Measurements from ENCODE around the gene SLC47A2. TPM values are rescaled to one million over a fixed set of nuclear protein-coding genes. Genes with fewer than 3 reads are reported as not detected.
A peak's percentile ranks its signal among the peaks of the same experiment; 100 is the strongest.

SLC47A2 gene
- total RNA-seq, 1 experiment from 2014 or later: not detected

DNA sequence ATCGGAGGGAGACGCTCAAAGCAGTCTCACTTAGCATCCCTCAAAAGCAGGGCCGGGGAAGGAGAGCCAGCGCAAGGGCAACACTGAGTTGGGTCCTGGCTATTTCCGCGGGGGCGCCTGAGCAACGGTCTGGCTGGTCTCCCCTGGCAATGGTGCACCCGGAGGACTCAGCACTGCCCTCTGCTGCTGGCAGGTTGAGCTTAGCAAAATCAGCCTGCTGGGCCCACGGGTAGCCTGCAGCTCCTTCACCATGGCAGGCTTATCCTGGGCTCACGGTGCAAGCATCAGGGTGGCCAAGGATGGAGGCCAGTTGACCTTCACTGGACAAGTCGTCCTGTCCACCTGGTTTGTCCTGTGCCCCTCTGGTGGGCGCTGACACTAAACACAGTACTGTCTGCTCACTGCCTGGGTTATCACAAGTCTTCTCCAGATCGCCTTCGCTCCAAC is 46.2 kb upstream of the SLC47A2 start:
- no peaks in the 10 kb centered on the region for H3K27me3 ChIP-seq (ENCODE audit: control insufficient read depth, insufficient read depth, low read length)
- ChIA-PET CTCF (interaction anchor here (0.5 to 1.6 kb wide), 3 partner anchors 9 to 246 kb away, joined by 7 to 16 read pairs (median 14); no protein-coding TSS in a partner anchor), POLR2A (no interaction called here)
- intact Hi-C loops (cut with micrococcal nuclease; ENCODE audit: unreplicated experiment) (no loop called here), in situ Hi-C loops (cut with HindIII; ENCODE audit: low pct_unique_long_range_greater_than_20kb, low sequenced_read_pairs) (no loop called here)
- BruUV-seq (replicated peaks): no TSS peak
- H3K4me1 ChIP-seq (ENCODE audit: control insufficient read depth, insufficient read depth, low read length): peaks cover 6% of the 10 kb centered on the region; the same call in 1 of the 2 replicates
- no peaks in the 10 kb centered on the region for H3K9me3 ChIP-seq (ENCODE audit: control insufficient read depth, insufficient read depth, low read depth, low read length)
- ATAC-seq (0 out of 2 replicates have a peak, but pooled peaks have one; percentile 46), DNase-seq (ENCODE audit: low read depth, low spot score) (no peak)
- H3K36me3 ChIP-seq (ENCODE audit: control insufficient read depth, insufficient read depth, low read length): no peaks in the 10 kb centered on the region
- no peak overlapping the region for H3K4me3 ChIP-seq (ENCODE audit: low read depth in 2 of 2, low read length in 2 of 2)
- no peak for TF ChIP-seq POLR2AphosphoS5 (IDR thresholded peaks at IDR 0.05; ENCODE audit: low read depth, low read length)
- TF ChIP-seq, protein P1, sequence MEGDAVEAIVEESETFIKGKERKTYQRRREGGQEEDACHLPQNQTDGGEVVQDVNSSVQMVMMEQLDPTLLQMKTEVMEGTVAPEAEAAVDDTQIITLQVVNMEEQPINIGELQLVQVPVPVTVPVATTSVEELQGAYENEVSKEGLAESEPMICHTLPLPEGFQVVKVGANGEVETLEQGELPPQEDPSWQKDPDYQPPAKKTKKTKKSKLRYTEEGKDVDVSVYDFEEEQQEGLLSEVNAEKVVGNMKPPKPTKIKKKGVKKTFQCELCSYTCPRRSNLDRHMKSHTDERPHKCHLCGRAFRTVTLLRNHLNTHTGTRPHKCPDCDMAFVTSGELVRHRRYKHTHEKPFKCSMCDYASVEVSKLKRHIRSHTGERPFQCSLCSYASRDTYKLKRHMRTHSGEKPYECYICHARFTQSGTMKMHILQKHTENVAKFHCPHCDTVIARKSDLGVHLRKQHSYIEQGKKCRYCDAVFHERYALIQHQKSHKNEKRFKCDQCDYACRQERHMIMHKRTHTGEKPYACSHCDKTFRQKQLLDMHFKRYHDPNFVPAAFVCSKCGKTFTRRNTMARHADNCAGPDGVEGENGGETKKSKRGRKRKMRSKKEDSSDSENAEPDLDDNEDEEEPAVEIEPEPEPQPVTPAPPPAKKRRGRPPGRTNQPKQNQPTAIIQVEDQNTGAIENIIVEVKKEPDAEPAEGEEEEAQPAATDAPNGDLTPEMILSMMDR (IDR thresholded peaks at IDR 0.05): peak; percentile 73
- no peak overlapping the region for H3K27ac ChIP-seq (ENCODE audit: low read length)

DNA sequence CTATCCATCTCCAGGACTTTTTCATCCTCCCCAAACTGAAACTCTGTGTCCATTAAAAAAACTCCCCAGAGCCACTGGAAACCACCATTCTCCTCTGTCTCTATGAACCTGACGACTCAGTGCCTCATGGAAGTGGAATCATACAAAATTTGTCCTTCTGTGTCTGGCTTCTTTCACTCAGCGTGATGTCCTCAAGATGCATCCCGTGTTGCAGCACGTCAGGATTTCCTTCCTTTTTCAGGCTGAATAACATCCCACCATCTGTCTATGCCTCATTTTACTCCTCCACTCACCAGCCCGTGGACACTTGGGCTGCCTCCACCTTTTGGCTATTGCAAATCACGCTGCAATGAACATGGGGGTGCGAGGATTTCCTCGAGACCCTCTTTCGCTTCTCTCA is 44.4 kb upstream of the SLC47A2 start:
- POLR2A ChIA-PET: no interaction called here
- CTCF ChIA-PET: interaction anchor here (0.5 to 0.8 kb wide), 2 partner anchors 106 to 170 kb away, joined by 3 to 4 read pairs; no protein-coding TSS in a partner anchor
- intact Hi-C loops (cut with micrococcal nuclease; ENCODE audit: unreplicated experiment) (no loop called here), in situ Hi-C loops (cut with HindIII; ENCODE audit: low pct_unique_long_range_greater_than_20kb, low sequenced_read_pairs) (no loop called here)
- Histone ChIP-seq H3K27ac (ENCODE audit: low read length) (no peak overlapping the region), H3K36me3 (ENCODE audit: control insufficient read depth, insufficient read depth, low read length) (no peaks in the 10 kb centered on the region), H3K4me1 (ENCODE audit: control insufficient read depth, insufficient read depth, low read length) (no peaks in the 10 kb centered on the region), H3K4me3 (ENCODE audit: low read depth in 2 of 2, low read length in 2 of 2) (no peak overlapping the region), H3K27me3 (ENCODE audit: control insufficient read depth, insufficient read depth, low read length) (no peaks in the 10 kb centered on the region), H3K9me3 (ENCODE audit: control insufficient read depth, insufficient read depth, low read depth, low read length) (no peaks in the 10 kb centered on the region)
- ATAC-seq (no peak), DNase-seq (ENCODE audit: low read depth, low spot score) (no peak)
- no TSS peak for BruUV-seq (replicated peaks)
- TF ChIP-seq POLR2AphosphoS5 (IDR thresholded peaks at IDR 0.05; ENCODE audit: low read depth, low read length): no peak
- TF ChIP-seq SIN3A (IDR thresholded peaks at IDR 0.05; ENCODE audit: borderline replicate concordance, insufficient read depth, low read depth, low read length): no peak
- TF ChIP-seq TCF7L2 (IDR thresholded peaks at IDR 0.05; ENCODE audit: low read depth, low read length): no peak
- TF ChIP-seq, protein P2, sequence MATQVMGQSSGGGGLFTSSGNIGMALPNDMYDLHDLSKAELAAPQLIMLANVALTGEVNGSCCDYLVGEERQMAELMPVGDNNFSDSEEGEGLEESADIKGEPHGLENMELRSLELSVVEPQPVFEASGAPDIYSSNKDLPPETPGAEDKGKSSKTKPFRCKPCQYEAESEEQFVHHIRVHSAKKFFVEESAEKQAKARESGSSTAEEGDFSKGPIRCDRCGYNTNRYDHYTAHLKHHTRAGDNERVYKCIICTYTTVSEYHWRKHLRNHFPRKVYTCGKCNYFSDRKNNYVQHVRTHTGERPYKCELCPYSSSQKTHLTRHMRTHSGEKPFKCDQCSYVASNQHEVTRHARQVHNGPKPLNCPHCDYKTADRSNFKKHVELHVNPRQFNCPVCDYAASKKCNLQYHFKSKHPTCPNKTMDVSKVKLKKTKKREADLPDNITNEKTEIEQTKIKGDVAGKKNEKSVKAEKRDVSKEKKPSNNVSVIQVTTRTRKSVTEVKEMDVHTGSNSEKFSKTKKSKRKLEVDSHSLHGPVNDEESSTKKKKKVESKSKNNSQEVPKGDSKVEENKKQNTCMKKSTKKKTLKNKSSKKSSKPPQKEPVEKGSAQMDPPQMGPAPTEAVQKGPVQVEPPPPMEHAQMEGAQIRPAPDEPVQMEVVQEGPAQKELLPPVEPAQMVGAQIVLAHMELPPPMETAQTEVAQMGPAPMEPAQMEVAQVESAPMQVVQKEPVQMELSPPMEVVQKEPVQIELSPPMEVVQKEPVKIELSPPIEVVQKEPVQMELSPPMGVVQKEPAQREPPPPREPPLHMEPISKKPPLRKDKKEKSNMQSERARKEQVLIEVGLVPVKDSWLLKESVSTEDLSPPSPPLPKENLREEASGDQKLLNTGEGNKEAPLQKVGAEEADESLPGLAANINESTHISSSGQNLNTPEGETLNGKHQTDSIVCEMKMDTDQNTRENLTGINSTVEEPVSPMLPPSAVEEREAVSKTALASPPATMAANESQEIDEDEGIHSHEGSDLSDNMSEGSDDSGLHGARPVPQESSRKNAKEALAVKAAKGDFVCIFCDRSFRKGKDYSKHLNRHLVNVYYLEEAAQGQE (IDR thresholded peaks at IDR 0.05; ENCODE audit: insufficient read depth in 1 of 2, low read depth in 2 of 2, low read length in 1 of 2): no peak
- TF ChIP-seq, protein P1 (IDR thresholded peaks at IDR 0.05): no peak
